Measurements from ENCODE around the gene KANK4. TPM values are rescaled to one million over a fixed set of nuclear protein-coding genes. Genes with fewer than 3 reads are reported as not detected.

KANK4 gene
- total RNA-seq, 4 donors from 2014 or later = 0.54 to 0.59 (median 0.56) TPM; not detected in 1

GRCh38 chr1:62321446-62321845, 2.2 kb upstream of the KANK4 start:
- TF ChIP-seq POLR2A (IDR thresholded peaks at IDR 0.05) = no peak
- no peak for TF ChIP-seq CTCF (IDR thresholded peaks at IDR 0.05)
- Histone ChIP-seq H3K4me1 (peaks cover 3 to 12% of the 10 kb centered on the region in 2 donors), H3K27ac (no peak overlapping the region), H3K36me3 (no peaks in the 10 kb centered on the region), H3K27me3 (no peaks in the 10 kb centered on the region), H3K9me3 (no peaks in the 10 kb centered on the region), H3K4me3 (replicated peaks in 1 of 3) (no peak overlapping the region)
- no peak for DNase-seq
- intact Hi-C loops (cut with DNase I) = no loop called here
- WGBS, 2 donors = 81 to 86% methylated on average over 3 of the region's 3 CpGs

GRCh38 chr1:62318320-62318755, 896 bp downstream of the KANK4 start:
- DNase-seq = no peak
- Histone ChIP-seq H3K4me3 (replicated peaks in 1 of 3) (peak overlapping the region in 1 of 3 donors; percentile 20), H3K36me3 (no peaks in the 10 kb centered on the region), H3K9me3 (no peaks in the 10 kb centered on the region), H3K27ac (no peak overlapping the region), H3K4me1 (peaks cover 3 to 12% of the 10 kb centered on the region in 2 donors), H3K27me3 (no peaks in the 10 kb centered on the region)
- intact Hi-C loops (cut with DNase I) = no loop called here
- WGBS, 2 donors = 16 to 20% methylated on average over 12 to 18 of the region's 27 CpGs
- TF ChIP-seq CTCF (IDR thresholded peaks at IDR 0.05) (no peak), POLR2A (IDR thresholded peaks at IDR 0.05) (no peak)

- H3K4me3 ChIP-seq (replicated peaks in 1 of 3) = no peak overlapping the region
- no peaks in the 10 kb centered on the region for H3K9me3 ChIP-seq
- H3K36me3 ChIP-seq = no peaks in the 10 kb centered on the region
- DNase-seq = no peak
- intact Hi-C loops (cut with DNase I) = no loop called here
- peaks cover 3 to 12% of the 10 kb centered on the region in 2 donors for H3K4me1 ChIP-seq
- H3K27me3 ChIP-seq = no peaks in the 10 kb centered on the region
- H3K27ac ChIP-seq = no peak overlapping the region
- WGBS, 2 donors = 89 to 92% methylated on average over 9 of the region's 9 CpGs
- TF ChIP-seq POLR2A (IDR thresholded peaks at IDR 0.05) (no peak), CTCF (IDR thresholded peaks at IDR 0.05) (no peak)
Observed at GRCh38 chr1:62317021-62317768, 2.0 kb downstream of the KANK4 start.

- intact Hi-C loops (cut with DNase I) = no loop called here
- 77 to 82% methylated on average over 3 of the region's 3 CpGs for WGBS, 2 donors
Observed at GRCh38 chr1:62316135-62316534, 3.1 kb downstream of the KANK4 start.

More at GRCh38 chr1:62316135-62316534, 3.1 kb downstream of the KANK4 start:
- peaks cover 3 to 12% of the 10 kb centered on the region in 2 donors for H3K4me1 ChIP-seq
- H3K27me3 ChIP-seq = no peaks in the 10 kb centered on the region
- H3K4me3 ChIP-seq (replicated peaks in 1 of 3) = no peak overlapping the region
- no peak overlapping the region for H3K27ac ChIP-seq
- H3K9me3 ChIP-seq = no peaks in the 10 kb centered on the region
- DNase-seq = no peak
- H3K36me3 ChIP-seq = no peaks in the 10 kb centered on the region
- TF ChIP-seq POLR2A (IDR thresholded peaks at IDR 0.05) = no peak
- TF ChIP-seq CTCF (IDR thresholded peaks at IDR 0.05) = no peak
